ENCODE data around the gene CLDN16. TPM values are rescaled to one million over a fixed set of nuclear protein-coding genes. Genes with fewer than 3 reads are reported as not detected.
A peak's percentile ranks its signal among the peaks of the same experiment; 100 is the strongest.

CLDN16 gene
- total RNA-seq, 1 donor from 2014 or later, result 0.10 TPM

- no peak overlapping the region for H3K4me3 Mint-ChIP-seq
- no peaks in the 10 kb centered on the region for H3K27me3 Mint-ChIP-seq
- DNase-seq (ENCODE audit: extremely low spot score, unreplicated experiment), result no peak
- no peaks in the 10 kb centered on the region for H3K9me3 Mint-ChIP-seq
- TF ChIP-seq, protein P1, sequence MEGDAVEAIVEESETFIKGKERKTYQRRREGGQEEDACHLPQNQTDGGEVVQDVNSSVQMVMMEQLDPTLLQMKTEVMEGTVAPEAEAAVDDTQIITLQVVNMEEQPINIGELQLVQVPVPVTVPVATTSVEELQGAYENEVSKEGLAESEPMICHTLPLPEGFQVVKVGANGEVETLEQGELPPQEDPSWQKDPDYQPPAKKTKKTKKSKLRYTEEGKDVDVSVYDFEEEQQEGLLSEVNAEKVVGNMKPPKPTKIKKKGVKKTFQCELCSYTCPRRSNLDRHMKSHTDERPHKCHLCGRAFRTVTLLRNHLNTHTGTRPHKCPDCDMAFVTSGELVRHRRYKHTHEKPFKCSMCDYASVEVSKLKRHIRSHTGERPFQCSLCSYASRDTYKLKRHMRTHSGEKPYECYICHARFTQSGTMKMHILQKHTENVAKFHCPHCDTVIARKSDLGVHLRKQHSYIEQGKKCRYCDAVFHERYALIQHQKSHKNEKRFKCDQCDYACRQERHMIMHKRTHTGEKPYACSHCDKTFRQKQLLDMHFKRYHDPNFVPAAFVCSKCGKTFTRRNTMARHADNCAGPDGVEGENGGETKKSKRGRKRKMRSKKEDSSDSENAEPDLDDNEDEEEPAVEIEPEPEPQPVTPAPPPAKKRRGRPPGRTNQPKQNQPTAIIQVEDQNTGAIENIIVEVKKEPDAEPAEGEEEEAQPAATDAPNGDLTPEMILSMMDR (conservative IDR thresholded peaks at IDR 0.05), result no peak
- H3K4me1 Mint-ChIP-seq (ENCODE audit: unreplicated experiment), result no peaks in the 10 kb centered on the region
- no peaks in the 10 kb centered on the region for H3K36me3 Mint-ChIP-seq
- no peak overlapping the region for H3K27ac Mint-ChIP-seq
These were observed 14.0 kb downstream of the CLDN16 start for GRCh38 chr3:190401963-190402362.

DNA sequence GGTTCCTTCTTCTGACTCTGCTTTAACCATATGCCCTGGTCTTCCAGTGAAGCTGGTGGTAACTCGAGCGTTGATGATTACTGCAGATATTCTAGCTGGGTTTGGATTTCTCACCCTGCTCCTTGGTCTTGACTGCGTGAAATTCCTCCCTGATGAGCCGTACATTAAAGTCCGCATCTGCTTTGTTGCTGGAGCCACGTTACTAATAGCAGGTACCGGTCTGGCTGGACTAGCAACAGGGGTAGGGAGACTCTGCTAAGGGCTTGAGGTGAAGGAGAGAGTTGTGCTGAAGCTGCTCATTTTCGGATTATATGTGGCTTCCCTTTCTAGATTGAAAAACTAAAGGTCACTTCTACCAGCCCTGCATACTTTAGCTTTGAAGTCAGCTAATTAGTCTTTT is 16.8 kb downstream of the CLDN16 start:
- H3K9me3 Mint-ChIP-seq, result no peaks in the 10 kb centered on the region
- no peak overlapping the region for H3K4me3 Mint-ChIP-seq
- H3K27ac Mint-ChIP-seq, result peak overlapping the region; percentile 30
- TF ChIP-seq, protein P1 (conservative IDR thresholded peaks at IDR 0.05), result no peak
- no peaks in the 10 kb centered on the region for H3K27me3 Mint-ChIP-seq
- H3K4me1 Mint-ChIP-seq (ENCODE audit: unreplicated experiment), result no peaks in the 10 kb centered on the region
- DNase-seq (ENCODE audit: extremely low spot score, unreplicated experiment), result no peak
- no peaks in the 10 kb centered on the region for H3K36me3 Mint-ChIP-seq

DNA sequence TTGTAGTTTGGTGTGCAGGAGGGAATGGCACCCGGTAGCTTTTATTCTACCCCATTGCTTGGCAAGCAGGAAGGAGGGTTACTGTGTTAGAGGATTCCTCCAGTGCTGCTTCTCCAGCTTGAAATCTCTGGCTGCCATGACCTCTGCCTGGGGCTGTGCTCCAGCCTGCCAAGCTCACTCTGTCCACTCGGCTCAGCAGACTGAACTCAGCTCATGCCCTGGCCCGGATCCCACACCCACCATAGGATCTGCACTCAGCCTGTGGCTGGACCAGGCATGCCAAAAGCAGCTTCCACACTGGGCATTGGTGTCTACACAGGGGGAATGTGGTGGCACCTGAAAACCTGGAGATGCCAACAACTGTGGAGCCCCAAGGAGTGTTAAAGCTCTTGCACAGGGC is 26.3 kb downstream of the CLDN16 start:
- H3K9me3 Mint-ChIP-seq, result peaks cover 10% of the 10 kb centered on the region
- no peaks in the 10 kb centered on the region for H3K27me3 Mint-ChIP-seq
- no peak overlapping the region for H3K4me3 Mint-ChIP-seq
- TF ChIP-seq, protein P1 (conservative IDR thresholded peaks at IDR 0.05), result no peak
- DNase-seq (ENCODE audit: extremely low spot score, unreplicated experiment), result no peak
- H3K36me3 Mint-ChIP-seq, result no peaks in the 10 kb centered on the region
- no peaks in the 10 kb centered on the region for H3K4me1 Mint-ChIP-seq (ENCODE audit: unreplicated experiment)
- no peak overlapping the region for H3K27ac Mint-ChIP-seq

GRCh38 chr3:190424108-190424477 is 36.1 kb downstream of the CLDN16 start:
- no peak overlapping the region for H3K4me3 Mint-ChIP-seq
- H3K4me1 Mint-ChIP-seq (ENCODE audit: unreplicated experiment), result no peaks in the 10 kb centered on the region
- no peak for DNase-seq (ENCODE audit: extremely low spot score, unreplicated experiment)
- peak overlapping the region; percentile 63 for H3K27ac Mint-ChIP-seq
- no peaks in the 10 kb centered on the region for H3K36me3 Mint-ChIP-seq
- no peaks in the 10 kb centered on the region for H3K27me3 Mint-ChIP-seq
- TF ChIP-seq, protein P1 (conservative IDR thresholded peaks at IDR 0.05), result no peak
- H3K9me3 Mint-ChIP-seq, result no peaks in the 10 kb centered on the region

GRCh38 chr3:190424478-190425439 is 36.8 kb downstream of the CLDN16 start:
- no peaks in the 10 kb centered on the region for H3K9me3 Mint-ChIP-seq
- no peaks in the 10 kb centered on the region for H3K27me3 Mint-ChIP-seq
- no peaks in the 10 kb centered on the region for H3K36me3 Mint-ChIP-seq
- TF ChIP-seq, protein P1 (conservative IDR thresholded peaks at IDR 0.05), result peak; percentile 80
- H3K4me1 Mint-ChIP-seq (ENCODE audit: unreplicated experiment), result no peaks in the 10 kb centered on the region
- no peak for DNase-seq (ENCODE audit: extremely low spot score, unreplicated experiment)
- no peak overlapping the region for H3K4me3 Mint-ChIP-seq
- peak overlapping the region; percentile 63 for H3K27ac Mint-ChIP-seq
